Mucosa of stomach (tissue), 1 donor: Measurements from ENCODE around the gene C8A.

Source experiments
- H3K27me3 ChIP-seq: one replicate; pipeline ENCODE4 v1.7.0; 2013; ENCODE audit warnings: mild to moderate bottlenecking, low read length; ENCODE audit not compliant: control insufficient read depth, insufficient read depth
- H3K36me3 ChIP-seq: one replicate; pipeline ENCODE4 v1.7.0; 2013; ENCODE audit warnings: low read length; ENCODE audit not compliant: control insufficient read depth, insufficient read depth
- H3K4me1 ChIP-seq: one replicate; pipeline ENCODE4 v1.7.0; 2013; ENCODE audit warnings: mild to moderate bottlenecking, low read length; ENCODE audit not compliant: control insufficient read depth, insufficient read depth
- H3K4me3 ChIP-seq: one replicate; pipeline ENCODE4 v1.7.0; 2013; ENCODE audit warnings: low read length
- H3K9ac ChIP-seq: one replicate; pipeline ENCODE4 v1.7.0; 2013; ENCODE audit warnings: mild to moderate bottlenecking, low read length, moderate library complexity
- H3K9me3 ChIP-seq: one replicate; pipeline ENCODE4 v1.7.0; 2013; ENCODE audit warnings: mild to moderate bottlenecking, low read length, moderate library complexity; ENCODE audit not compliant: control insufficient read depth
- donor health status: Pancreatic carcinoma.

Gene C8A

DNA sequence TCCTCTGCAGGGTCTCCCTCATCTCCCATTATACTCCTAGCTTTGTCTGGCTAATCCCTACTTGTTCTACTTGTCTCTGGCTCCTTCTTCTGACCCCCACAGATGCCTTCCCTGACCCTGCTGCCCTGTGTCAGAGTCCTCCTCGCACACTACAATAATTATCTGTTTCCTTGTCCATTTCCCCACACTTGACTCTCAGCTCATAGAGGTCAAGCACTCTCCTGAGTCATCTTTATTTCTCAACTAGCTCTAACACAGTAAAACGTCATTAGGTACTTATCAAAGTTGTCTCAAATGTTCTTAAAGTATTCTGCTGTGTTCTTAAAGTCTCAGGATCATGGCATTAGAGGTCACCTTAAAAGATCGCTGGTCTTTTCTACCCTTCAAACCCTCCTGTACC, 47.1 kb downstream of the C8A start:
- no peak overlapping the region for H3K9ac ChIP-seq
- H3K4me3 ChIP-seq, result no peak overlapping the region
- no peaks in the 10 kb centered on the region for H3K9me3 ChIP-seq
- no peaks in the 10 kb centered on the region for H3K36me3 ChIP-seq
- peaks cover 11% of the 10 kb centered on the region for H3K4me1 ChIP-seq
- H3K27me3 ChIP-seq, result no peaks in the 10 kb centered on the region

DNA sequence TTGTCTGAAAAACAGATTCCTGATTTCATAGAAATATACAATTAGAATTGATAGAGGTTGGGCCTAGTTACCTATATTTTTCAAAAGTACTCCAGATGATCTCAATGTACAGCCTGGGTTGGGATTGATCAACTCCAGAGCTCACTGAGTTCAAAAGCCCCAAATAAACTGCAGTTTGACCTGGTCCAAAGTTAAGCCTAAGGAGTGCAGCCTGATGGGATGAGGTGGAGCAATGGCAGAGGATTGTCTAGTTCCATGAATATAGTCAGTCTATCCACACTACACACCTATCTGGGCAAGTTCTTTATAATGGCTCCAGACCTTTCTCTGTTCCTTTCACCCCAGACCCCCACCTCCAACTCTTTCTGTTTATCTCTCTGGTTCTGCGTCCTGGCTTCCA, 49.2 kb downstream of the C8A start:
- Histone ChIP-seq H3K4me1 (no peaks in the 10 kb centered on the region), H3K36me3 (no peaks in the 10 kb centered on the region), H3K4me3 (no peak overlapping the region), H3K27me3 (no peaks in the 10 kb centered on the region), H3K9me3 (no peaks in the 10 kb centered on the region), H3K9ac (no peak overlapping the region)

DNA sequence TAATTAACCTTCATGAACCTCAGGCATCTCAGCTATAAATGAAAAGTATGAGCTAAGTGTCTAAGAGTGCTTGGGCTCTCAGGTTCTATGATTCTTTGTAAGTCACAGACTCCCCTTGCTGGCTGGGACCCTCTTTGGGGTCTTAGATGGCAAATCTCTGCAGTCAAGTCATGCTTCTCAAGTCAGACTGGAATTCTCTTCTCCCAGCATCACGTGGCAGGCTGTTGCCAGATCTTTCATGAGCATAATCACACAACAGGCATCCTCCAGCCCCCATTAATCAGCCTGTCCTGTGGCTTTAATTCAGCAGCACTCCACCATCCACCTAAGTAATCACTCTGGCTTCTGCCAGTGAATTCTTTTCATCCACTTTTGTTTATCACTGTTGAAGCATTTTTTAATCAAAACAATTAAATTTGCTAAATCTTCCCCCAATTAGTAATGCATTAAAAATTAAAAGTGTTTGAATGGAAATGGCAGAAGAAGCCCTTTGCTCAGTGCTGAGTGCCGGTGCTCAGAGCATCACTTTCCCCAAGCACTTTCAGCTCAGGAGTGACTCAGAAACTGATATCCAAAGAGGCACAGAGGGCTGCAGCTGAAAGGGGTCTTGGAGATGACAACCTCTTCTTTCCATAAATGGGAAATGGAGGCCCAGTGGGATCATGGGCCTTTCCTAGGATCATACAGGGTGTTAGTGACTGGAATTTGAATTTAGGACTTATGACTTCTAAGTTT, 50.2 kb downstream of the C8A start:
- no peaks in the 10 kb centered on the region for H3K9me3 ChIP-seq
- H3K27me3 ChIP-seq, result no peaks in the 10 kb centered on the region
- no peaks in the 10 kb centered on the region for H3K4me1 ChIP-seq
- H3K9ac ChIP-seq, result no peak overlapping the region
- no peaks in the 10 kb centered on the region for H3K36me3 ChIP-seq
- H3K4me3 ChIP-seq, result no peak overlapping the region

DNA sequence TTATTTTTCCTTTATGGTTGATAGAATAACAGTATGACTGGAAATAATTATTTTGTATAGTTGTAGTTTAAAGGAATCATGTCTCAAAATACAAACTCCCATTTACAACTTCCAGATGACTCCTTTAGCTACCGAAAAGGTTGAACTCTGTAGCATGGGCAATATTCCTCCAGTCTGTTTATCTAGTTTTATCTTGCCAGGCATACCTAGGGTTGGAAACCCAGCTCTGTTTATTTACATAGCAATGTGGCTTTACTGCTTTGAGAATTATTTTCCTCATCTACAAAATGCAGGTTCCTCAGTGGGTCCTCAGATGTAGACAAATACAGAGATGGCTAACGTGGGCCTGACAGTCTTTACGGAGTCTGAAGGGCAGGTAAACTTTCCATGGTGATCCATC, 51.1 kb downstream of the C8A start:
- Histone ChIP-seq H3K4me1 (peaks cover 4% of the 10 kb centered on the region), H3K9me3 (no peaks in the 10 kb centered on the region), H3K9ac (no peak overlapping the region), H3K36me3 (no peaks in the 10 kb centered on the region), H3K27me3 (no peaks in the 10 kb centered on the region), H3K4me3 (no peak overlapping the region)

DNA sequence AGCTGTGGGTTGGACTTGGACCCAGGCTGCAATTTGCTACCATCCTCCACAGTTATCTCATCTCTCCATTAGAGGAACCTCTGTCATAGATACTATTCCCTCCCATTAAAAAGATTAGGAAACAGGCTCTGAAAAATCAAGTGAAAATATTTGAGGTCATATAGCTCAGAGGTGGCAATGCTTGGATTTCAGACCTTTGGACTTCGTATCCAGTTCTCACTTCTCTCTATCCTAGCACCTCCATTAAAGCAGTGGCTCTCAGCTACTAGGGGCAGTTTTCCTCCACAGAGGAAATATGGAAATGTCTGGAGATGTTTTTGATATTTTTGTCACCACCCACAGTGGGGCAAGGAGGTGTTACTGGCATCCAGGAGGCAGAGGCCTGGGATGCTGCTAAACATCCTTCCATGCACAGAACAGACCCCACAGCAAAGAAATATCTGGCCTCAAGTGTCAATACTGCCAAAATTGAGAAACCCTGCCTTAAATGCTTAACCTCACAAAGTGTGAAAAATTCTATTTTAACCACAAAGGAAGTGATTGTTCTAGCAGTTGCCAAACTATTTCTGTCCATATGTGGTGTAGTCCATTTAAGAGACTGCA, 54.1 kb downstream of the C8A start:
- no peaks in the 10 kb centered on the region for H3K9me3 ChIP-seq
- no peak overlapping the region for H3K4me3 ChIP-seq
- no peaks in the 10 kb centered on the region for H3K36me3 ChIP-seq
- no peaks in the 10 kb centered on the region for H3K27me3 ChIP-seq
- no peak overlapping the region for H3K9ac ChIP-seq
- peaks cover 12% of the 10 kb centered on the region for H3K4me1 ChIP-seq

DNA sequence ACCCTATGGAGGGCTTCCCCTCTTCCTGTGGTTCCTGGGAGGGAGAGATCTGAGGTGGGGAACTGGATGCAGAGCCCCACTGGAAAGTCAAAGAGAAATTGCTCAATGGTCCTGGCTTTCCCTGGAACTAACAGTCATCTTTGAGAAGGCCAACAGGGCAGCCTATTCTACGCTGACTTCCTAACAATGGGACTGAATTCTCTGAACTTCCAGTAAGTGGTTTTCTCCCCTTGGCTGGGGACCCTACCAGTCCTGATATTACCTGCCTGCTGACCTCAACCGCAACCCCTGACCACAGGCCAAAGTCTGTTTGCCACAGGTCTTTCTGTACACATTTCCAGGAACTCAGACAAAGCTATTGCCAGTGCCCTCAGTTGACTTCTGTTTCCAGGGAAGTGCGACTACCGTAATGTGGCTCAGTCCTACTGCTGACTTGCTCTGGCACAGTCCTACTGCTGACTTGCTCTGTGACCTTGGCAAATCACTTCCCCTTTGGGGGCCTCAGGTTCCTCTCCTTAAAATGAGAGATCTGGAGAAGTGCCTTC, 55.9 kb downstream of the C8A start:
- Histone ChIP-seq H3K9me3 (no peaks in the 10 kb centered on the region), H3K9ac (no peak overlapping the region), H3K4me3 (no peak overlapping the region), H3K4me1 (peaks cover 12% of the 10 kb centered on the region), H3K27me3 (no peaks in the 10 kb centered on the region), H3K36me3 (no peaks in the 10 kb centered on the region)

- peaks cover 12% of the 10 kb centered on the region for H3K4me1 ChIP-seq
- no peaks in the 10 kb centered on the region for H3K9me3 ChIP-seq
- H3K36me3 ChIP-seq, result no peaks in the 10 kb centered on the region
- H3K4me3 ChIP-seq, result no peak overlapping the region
- no peak overlapping the region for H3K9ac ChIP-seq
- H3K27me3 ChIP-seq, result no peaks in the 10 kb centered on the region
Observed at GRCh38 chr1:56911098-56911938, 56.7 kb downstream of the C8A start.

- H3K9me3 ChIP-seq, result no peaks in the 10 kb centered on the region
- H3K4me1 ChIP-seq, result peaks cover 12% of the 10 kb centered on the region
- H3K4me3 ChIP-seq, result no peak overlapping the region
- no peak overlapping the region for H3K9ac ChIP-seq
- H3K36me3 ChIP-seq, result no peaks in the 10 kb centered on the region
- H3K27me3 ChIP-seq, result no peaks in the 10 kb centered on the region
Observed at GRCh38 chr1:56912325-56912724, 57.7 kb downstream of the C8A start.

- Histone ChIP-seq H3K9ac (no peak overlapping the region), H3K4me1 (peaks cover 5% of the 10 kb centered on the region), H3K36me3 (no peaks in the 10 kb centered on the region), H3K27me3 (no peaks in the 10 kb centered on the region), H3K9me3 (no peaks in the 10 kb centered on the region), H3K4me3 (no peak overlapping the region)
Observed at GRCh38 chr1:56915960-56916359, 61.4 kb downstream of the C8A start.

GRCh38 chr1:56916630-56917029, 62.0 kb downstream of the C8A start:
- H3K36me3 ChIP-seq, result no peaks in the 10 kb centered on the region
- no peaks in the 10 kb centered on the region for H3K9me3 ChIP-seq
- H3K9ac ChIP-seq, result no peak overlapping the region
- H3K4me1 ChIP-seq, result no peaks in the 10 kb centered on the region
- H3K4me3 ChIP-seq, result no peak overlapping the region
- H3K27me3 ChIP-seq, result no peaks in the 10 kb centered on the region

DNA sequence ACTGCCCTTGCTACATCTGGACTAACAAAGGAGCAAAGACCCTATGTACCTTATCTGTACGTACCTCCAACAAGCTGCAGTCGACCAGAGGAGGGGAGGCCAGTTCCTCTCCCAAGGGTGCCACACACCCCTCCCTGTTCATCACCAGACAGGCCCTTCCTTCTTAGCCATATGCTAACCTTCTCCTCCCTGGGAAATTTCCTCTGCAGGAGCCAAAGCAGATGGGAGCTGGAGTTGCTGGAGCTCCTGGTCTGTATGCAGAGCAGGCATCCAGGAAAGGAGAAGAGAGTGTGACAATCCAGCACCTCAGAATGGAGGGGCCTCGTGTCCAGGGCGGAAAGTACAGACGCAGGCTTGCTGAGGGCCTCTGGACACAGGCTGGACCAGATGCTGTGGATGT, 62.8 kb downstream of the C8A start:
- H3K9me3 ChIP-seq, result no peaks in the 10 kb centered on the region
- no peak overlapping the region for H3K9ac ChIP-seq
- no peaks in the 10 kb centered on the region for H3K27me3 ChIP-seq
- H3K4me1 ChIP-seq, result no peaks in the 10 kb centered on the region
- no peaks in the 10 kb centered on the region for H3K36me3 ChIP-seq
- no peak overlapping the region for H3K4me3 ChIP-seq

DNA sequence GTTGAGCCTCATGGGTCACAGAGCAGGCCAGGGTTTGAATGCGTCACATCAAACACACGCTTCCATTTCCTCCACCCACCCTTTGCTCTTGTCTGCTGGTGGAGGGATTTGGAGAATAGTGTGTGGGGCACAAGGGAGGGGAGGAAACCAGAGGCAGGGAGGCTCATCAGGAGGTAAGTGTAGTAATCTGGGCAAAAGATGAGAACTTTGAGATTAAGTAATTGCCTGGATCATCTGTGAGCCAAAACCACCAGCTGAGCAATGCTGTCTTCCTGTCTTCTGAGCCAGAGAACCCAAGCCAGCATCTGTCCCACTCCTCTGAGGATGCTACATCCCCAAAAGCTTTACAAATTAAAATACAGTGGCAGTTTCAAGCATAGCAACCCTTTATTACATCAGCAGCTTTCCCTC, 66.0 kb downstream of the C8A start:
- Histone ChIP-seq H3K4me3 (no peak overlapping the region), H3K9ac (no peak overlapping the region), H3K4me1 (no peaks in the 10 kb centered on the region), H3K36me3 (no peaks in the 10 kb centered on the region), H3K9me3 (no peaks in the 10 kb centered on the region), H3K27me3 (no peaks in the 10 kb centered on the region)
